Urinary bladder (tissue), 2 donors: ENCODE measurements around the gene BMERB1. TPM values are rescaled to one million over a fixed set of nuclear protein-coding genes. Genes with fewer than 3 reads are reported as not detected.

Experiments used
- polyA plus RNA-seq: library from polyadenylated mRNA; stranded (reverse); fragments of 200-250 nt; gene quantifications from one replicate; pipeline ENCODE4 v1.2.3, GENCODE V29; 2013
- total RNA-seq: library from RNA; depleted of rRNA; stranded (reverse); fragments of >200 nt; gene quantifications from one replicate; pipeline ENCODE4 v1.2.3, GENCODE V29; 2014
- donor health status: healthy.

BMERB1 gene
- total and polyA plus RNA-seq, 2 donors: 41.5 to 77.0 TPM

Other genes with a start within 250 kb of the BMERB1 start
- gene NPIPA5, start 56.3 kb upstream of the BMERB1 start, total RNA-seq: 3.9 TPM
- gene NPIPA5, start 56.3 kb upstream of the BMERB1 start, polyA plus RNA-seq: 4.6 TPM
- gene MPV17L, start 38.8 kb upstream of the BMERB1 start, total RNA-seq: 5.8 TPM
- gene MPV17L, start 38.8 kb upstream of the BMERB1 start, polyA plus RNA-seq: 4.4 TPM
- 45.0 TPM for gene MARF1, start 208.6 kb downstream of the BMERB1 start, total RNA-seq
- 30.6 TPM for gene MARF1, start 208.6 kb downstream of the BMERB1 start, polyA plus RNA-seq
- gene NDE1, start 215.7 kb downstream of the BMERB1 start, total RNA-seq: 39.1 TPM
- 38.0 TPM for gene NDE1, start 215.7 kb downstream of the BMERB1 start, polyA plus RNA-seq